NCI-H2107 (cell line): ENCODE results near the gene OR2C1.

Experiments used
- DNase-seq: peaks from one replicate; lab custom pipeline; 2025; lab: John Stamatoyannopoulos, UW

OR2C1 gene

DNA sequence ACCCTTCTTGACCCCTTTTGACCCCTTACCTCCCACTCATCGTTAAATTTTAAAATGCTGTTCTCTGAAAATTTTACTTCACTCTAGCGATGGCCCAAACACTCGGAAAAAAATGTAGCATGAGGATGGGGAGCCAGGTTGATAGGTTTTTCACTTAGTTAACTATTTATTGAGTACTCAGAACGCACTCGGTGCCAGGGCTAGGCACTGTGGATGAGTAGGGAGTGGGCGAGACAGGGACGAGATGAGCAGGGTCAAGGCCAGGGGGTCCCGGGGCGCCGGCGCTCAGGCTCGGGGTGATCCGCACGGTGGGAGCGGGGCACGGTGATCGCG lies 44.7 kb downstream of the OR2C1 start:
- DNase-seq = no peak

DNA sequence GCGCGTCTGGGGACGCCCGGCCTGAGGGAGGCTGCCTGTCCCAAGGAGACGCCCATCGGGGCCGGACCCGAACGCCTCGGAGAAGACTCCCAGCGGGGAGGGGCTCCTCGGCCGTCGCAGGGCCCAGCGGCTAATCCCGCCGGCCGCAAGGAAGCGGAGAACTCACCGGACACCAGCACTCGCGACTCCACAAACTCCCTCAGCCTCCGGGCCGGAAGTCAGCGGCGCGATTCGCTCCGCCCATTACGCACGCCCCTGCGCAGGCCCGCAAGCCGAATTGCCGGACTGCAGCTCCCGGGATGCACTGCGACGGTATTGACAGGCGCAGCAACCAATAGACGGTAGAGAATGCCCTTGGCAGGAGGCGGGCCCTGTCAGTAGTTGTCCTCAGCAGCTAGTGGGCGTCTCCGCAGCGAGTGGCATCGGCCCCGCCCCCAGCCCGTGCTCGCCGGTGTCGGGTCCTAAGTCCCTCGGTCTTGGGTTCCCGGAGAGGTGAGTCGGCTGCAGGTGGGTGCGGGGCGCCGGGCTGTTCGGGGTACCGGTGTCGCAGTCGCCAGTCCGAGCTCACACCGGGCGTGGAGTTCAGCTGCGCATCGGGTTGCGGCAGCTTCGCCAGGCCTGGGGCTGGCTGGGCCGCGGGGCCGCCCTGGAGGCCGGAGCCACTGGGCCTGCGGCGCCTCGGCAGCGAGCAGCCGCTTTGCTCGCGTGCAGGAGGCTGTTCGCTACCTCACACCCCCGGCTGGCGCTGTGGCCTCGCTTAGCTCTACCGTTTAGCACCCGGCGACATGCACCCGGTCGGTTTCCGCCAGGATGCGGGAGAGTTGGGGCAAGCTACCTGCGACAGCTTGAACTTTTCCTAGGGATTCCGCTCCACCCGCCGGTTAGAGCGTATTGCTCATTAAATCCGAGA lies 45.3 kb downstream of the OR2C1 start, which contains the start of the genes ZNF174 and ZSCAN32:
ZNF174 (plus strand) TSS at position 437 of the 910 bp plus-strand sequence. CDS start 790 bp downstream, outside the sequence.
ZSCAN32 (minus strand) TSS at position 226 of the 910 bp plus-strand sequence. CDS start 3,447 bp downstream, outside the sequence.
- DNase-seq = peak; percentile 91

DNA sequence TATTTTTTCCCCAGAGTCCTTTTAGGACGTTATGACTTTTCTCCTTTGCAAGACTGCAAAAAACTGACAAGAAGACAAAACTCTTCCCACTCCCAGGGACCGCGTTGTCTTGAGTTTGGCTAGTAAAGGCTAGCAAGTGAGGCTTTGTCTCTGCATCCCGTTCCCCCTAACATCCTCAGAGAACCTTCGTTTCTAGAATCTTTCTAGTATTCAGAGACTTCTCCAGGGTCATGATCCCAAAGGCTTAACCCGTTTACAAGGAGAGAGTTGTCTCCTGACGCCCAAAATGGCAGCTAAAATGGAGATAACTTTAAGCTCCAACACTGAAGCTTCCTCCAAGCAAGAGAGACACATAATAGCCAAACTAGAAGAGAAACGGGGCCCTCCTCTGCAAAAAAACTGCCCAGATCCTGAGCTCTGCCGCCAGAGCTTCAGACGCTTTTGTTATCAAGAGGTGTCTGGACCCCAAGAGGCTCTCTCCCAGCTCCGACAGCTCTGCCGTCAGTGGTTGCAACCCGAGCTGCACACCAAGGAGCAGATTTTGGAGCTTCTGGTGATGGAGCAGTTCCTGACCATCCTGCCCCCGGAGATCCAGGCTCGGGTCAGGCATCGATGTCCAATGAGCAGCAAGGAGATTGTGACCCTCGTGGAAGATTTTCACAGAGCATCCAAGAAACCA lies 46.2 kb downstream of the OR2C1 start:
- no peak for DNase-seq
